ENCODE results near the gene PLCD3.

Gene PLCD3

DNA sequence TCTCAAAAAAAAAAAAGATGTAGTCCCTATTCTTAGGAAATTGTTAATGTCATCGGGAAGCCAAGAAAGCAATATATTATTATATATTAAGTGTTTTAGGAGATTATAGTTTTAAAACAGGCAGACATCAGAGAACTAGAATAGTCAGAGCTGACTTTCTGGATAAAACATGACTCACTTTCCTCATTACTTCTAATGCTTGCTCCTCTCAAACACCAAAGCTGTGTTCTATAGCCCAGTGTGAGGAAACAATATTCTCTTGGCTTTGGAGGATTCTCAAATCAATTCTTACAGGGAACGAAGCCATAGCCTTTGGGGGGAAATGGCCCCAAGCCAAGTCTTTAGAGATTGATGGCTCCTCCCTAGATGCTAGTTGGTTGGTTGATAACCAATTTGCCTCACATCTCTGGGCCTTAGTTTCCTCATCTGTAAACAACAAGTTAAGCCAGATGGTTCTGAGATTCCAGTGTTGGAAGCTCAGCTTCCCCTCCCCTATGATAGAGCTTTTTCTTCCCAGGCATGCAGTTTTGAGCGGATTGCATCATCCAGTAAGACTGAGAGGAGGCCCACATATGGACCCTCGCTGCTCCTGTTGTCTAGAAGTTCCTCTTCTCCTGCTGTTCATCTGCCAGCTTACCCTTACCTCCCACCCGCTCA lies 58.8 kb downstream of the PLCD3 start:
- DNase-seq (ENCODE audit: low read depth, low spot score): no peak

DNA sequence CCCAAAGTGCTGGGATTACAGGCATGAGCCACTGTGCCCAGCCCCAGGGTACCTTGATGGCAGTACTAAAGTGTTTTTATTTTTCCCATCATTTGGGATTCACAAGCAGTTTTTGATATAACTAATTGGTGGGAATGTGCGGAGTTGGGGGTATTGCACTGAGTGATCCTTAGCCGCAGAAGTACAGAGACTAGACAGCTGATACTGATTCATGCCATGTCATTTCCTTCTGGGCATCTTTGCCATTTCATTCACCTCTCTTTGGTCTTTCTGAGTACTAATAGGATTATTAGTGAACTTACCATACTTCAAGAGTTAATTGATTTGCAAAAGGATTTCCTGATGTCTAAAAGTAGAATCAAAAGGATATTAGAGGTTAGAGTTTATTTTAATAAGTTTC lies 61.5 kb downstream of the PLCD3 start:
- DNase-seq (ENCODE audit: low read depth, low spot score): no peak

DNA sequence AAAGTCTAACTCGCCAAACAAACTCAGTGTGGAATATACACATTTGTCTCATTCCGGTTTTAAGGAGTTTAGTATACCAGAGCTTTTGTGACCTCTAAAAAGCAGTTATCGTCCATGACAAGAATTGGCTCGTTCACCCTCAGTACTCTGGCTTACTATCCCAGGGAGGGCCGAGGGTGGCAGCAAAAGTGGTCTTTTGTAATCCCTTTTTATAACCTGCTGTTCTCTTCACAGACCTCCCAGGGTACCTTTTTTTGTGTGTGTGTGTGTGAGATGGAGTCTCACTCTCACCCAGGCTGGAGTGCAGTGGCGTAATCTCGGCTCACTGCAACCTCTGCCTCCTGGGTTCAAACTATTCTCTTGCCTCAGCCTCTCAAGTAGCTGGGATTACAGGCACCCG lies 62.3 kb downstream of the PLCD3 start:
- no peak for DNase-seq (ENCODE audit: low read depth, low spot score)

DNA sequence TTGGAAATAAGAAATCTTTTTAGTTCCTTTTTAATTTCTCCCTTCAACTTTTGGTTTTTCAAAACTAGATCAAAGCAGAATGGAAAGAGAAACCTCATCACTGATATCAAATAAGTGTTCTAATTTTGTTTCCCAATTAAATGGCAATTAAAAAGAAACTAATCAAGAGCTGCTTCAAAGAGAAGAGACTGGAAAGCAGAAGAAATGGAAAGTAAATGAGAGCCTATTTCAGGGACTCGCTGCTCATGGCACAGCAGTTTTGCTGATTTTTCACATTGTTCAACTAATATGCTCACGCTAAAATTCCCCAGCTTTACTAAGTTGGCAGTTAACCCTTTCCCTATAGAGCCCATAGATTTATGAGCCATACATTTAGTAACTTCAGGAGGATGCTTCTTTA lies 64.7 kb downstream of the PLCD3 start:
- DNase-seq (ENCODE audit: low read depth, low spot score): no peak

DNA sequence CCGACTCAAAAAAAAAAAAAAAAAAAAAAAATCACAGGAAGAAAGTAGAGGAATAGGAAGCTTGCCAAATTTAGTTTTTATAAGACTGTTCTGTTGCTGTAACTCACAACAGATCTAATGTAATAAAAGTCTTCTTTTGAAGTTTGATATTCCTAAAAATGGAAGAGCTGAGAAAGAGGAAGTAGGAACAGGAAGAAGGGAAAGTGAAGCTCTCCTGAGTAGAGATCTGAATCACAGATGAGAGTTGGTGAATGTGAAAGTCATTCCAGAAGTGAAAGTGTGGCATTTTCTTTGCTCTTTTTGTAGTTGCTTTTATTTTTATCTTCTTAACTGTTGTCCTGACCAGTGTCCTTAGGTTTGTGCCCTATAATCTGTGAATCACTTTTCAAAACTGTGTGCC lies 69.1 kb downstream of the PLCD3 start:
- no peak for DNase-seq (ENCODE audit: low read depth, low spot score)

DNA sequence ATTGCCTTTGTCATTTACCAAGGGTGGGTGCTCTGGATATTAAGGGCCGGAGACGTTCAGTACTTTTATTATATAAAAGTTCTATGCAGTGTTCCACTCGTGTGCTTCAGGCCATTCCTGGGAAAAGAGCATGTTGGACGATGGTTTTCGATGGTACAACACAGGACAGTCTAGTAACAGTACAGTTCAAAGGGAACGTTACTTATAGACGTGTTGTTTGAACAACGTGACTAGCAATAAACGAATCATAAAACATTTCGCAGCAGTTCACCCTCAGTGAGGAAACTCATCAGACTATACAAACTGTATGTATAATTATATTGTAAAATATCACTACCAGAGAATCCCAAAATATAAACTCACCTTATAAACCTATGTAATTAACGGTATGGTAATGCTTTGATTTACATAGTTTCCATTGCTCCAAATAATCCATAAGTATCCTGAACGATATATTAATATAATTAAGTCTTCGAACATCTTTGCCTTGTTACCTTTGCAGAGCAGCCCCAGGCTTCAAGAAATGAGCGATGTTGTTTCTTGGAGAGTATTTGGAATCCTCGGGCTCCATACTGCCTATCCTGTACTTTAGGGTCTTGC lies 70.6 kb downstream of the PLCD3 start:
- no peak for DNase-seq (ENCODE audit: low read depth, low spot score)

DNA sequence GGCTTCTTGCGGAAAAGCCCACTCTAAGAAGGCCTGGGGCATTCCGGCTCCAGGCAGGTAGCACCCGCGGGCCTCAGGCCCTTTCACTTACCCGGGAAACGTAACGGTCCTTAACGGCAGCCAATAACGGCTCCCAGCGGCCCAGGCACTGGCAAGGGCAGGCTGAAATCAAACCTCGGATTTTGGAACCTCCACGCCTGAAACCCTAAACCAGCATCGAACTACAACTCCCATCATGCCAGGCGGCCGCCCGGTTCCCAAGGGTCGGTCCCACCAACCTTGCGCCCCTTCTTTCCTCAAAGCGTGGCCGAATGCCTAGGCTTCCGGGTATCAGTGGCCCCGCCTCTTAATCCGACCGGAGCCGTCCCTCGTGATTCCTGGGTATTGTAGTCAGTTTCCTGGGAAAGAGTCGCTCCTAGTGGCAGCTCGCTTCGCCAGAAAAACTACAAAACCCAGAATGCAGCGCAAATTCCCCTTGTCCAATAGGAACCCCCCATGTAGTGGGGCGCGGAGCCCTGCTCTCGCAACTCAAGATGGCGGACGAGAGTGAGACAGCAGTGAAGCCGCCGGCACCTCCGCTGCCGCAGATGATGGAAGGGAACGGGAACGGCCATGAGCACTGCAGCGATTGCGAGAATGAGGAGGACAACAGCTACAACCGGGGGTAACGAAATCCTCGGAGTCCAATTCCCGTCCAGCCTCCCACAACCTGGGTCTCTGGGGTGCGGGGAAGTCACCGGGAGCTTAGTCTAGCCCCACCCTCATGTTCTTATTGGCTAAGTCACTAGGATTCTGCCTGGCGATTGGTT lies 71.3 kb downstream of the PLCD3 start, which contains the start of gene NMT1:
TSS of gene NMT1 (plus strand) at position 521 of the 809 bp plus-strand sequence. CDS start at position 534, 13 bp downstream.
- DNase-seq (ENCODE audit: low read depth, low spot score): peak; percentile 98

DNA sequence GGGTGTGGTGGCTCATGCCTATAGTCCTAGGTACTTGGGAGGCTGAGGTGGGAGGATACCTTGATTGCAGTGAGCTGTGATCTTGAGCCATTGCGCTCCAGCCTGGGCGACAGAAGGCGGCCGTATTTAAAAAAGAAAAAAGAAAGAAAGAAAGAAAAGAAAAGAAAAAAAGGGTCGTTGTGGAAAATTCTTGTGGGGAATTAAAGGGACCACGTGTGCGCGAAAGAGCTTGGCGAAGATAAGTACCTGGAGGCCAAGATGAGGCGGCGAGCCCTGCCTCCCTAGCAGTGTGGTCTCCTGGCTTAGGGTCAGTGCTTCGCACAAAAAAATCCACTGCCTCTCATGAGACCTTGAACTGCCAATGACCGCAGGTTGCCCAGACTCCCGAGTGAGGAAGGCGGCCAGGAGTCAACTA lies 71.9 kb downstream of the PLCD3 start:
- no peak for DNase-seq (ENCODE audit: low read depth, low spot score)
